Peyer's patch (tissue), 4 donors: ENCODE data around the gene GALNT4. TPM values are rescaled to one million over a fixed set of nuclear protein-coding genes. Genes with fewer than 3 reads are reported as not detected.
A peak's percentile ranks its signal among the peaks of the same experiment; 100 is the strongest.

Source experiments
- DNase-seq, 3 donors: peaks; one replicate each; pipeline ENCODE4 v3.0.0-alpha.2; 2017 to 2019
- H3K27ac ChIP-seq, 4 donors: fragments of 200-600 bp; sonication (generic); one replicate each; pipeline ENCODE4 v1.5.1; 2016 to 2019
- H3K27me3 ChIP-seq, 2 donors: fragments of 200-600 bp; sonication (generic); one replicate each; pipeline ENCODE4 v1.5.1; 2019
- H3K36me3 ChIP-seq, 3 donors: fragments of 200-600 bp; sonication (generic); one replicate each; pipeline ENCODE4 v1.5.1; 2016 to 2019
- H3K4me1 ChIP-seq, 4 donors: fragments of 200-600 bp; sonication (generic); one replicate each; pipeline ENCODE4 v1.5.1; 2016 to 2019
- H3K4me3 ChIP-seq, 4 donors: fragments of 200-600 bp; sonication (generic); 1 replicate in 3 of 4; 2 replicates in 1 of 4; pipeline ENCODE4 v1.5.1; 2016 to 2019; ENCODE audit warnings: mild to moderate bottlenecking in 1 of 4
- H3K9me3 ChIP-seq, 4 donors: fragments of 200-600 bp; sonication (generic); one replicate each; pipeline ENCODE4 v1.5.1; 2016 to 2019; ENCODE audit warnings: mild to moderate bottlenecking in 1 of 4
- CTCF ChIP-seq, 6 experiments: fragments of 450-650 bp in 4 of 6; fragments of 200-600 bp in 2 of 6; sonication (generic) in 1 of 6; IDR thresholded peaks; one replicate each; pipeline ENCODE4 v1.5.1; 2017 to 2019; ENCODE audit warnings: antibody characterized with exemption in 6 of 6, mild to moderate bottlenecking in 3 of 6, moderate library complexity in 1 of 6
- POLR2A ChIP-seq, 2 donors: fragments of 450-650 bp; IDR thresholded peaks; one replicate each; pipeline ENCODE4 v1.5.1; 2017; ENCODE audit warnings: antibody characterized with exemption in 2 of 2, mild to moderate bottlenecking in 2 of 2, moderate library complexity in 2 of 2
- total RNA-seq, 4 donors: library from RNA; depleted of rRNA; stranded (reverse); fragments of >200 nt; gene quantifications; one replicate each; pipeline ENCODE4 v1.1.0, GENCODE V29; 2016

The GALNT4 gene
- 10 to 100 TPM; 15.7 to 34.3 (median 26.1) TPM for total RNA-seq

- Histone ChIP-seq H3K4me3 (peak within 1 kb of the TSS; percentile 83 to 98 (median 91)), H3K27ac (peak within 1 kb of the TSS; percentile 91 to 96 (median 92)), H3K36me3 (no peaks in the 10 kb centered on the region), H3K4me1 (peaks cover 0 to 38% (median 8%) of the 10 kb centered on the region in 4 donors), H3K27me3 (no peaks in the 10 kb centered on the region), H3K9me3 (no peaks in the 10 kb centered on the region)
- TF ChIP-seq POLR2A (IDR thresholded peaks at IDR 0.05) (peak; percentile 66 to 84), CTCF (IDR thresholded peaks at IDR 0.05) (peak; percentile 54 to 79 (median 68))
- DNase-seq: peak; percentile 86 to 95 (median 92)
Measured at GRCh38 chr12:89524541-89525304, at the start of gene GALNT4. Gene GALNT4 (minus strand): TSS chr12:89524796. CDS start chr12:89524549, 247 bp downstream.

- H3K9me3 ChIP-seq: no peaks in the 10 kb centered on the region
- no peak overlapping the region for H3K27ac ChIP-seq
- H3K36me3 ChIP-seq: no peaks in the 10 kb centered on the region
- H3K4me3 ChIP-seq: no peak overlapping the region
- TF ChIP-seq POLR2A (IDR thresholded peaks at IDR 0.05) (no peak), CTCF (IDR thresholded peaks at IDR 0.05) (no peak)
- no peaks in the 10 kb centered on the region for H3K27me3 ChIP-seq
- DNase-seq: no peak
- H3K4me1 ChIP-seq: no peaks in the 10 kb centered on the region
Measured at GRCh38 chr12:89573051-89573810, 48.6 kb upstream of the GALNT4 start.

- Histone ChIP-seq H3K36me3 (no peaks in the 10 kb centered on the region), H3K27ac (no peak overlapping the region), H3K4me1 (no peaks in the 10 kb centered on the region), H3K27me3 (no peaks in the 10 kb centered on the region), H3K4me3 (no peak overlapping the region), H3K9me3 (no peaks in the 10 kb centered on the region)
- TF ChIP-seq CTCF (IDR thresholded peaks at IDR 0.05) (no peak), POLR2A (IDR thresholded peaks at IDR 0.05) (no peak)
- no peak for DNase-seq
Measured at GRCh38 chr12:89571491-89572195, 47.0 kb upstream of the GALNT4 start.

- TF ChIP-seq POLR2A (IDR thresholded peaks at IDR 0.05) (no peak), CTCF (IDR thresholded peaks at IDR 0.05) (no peak)
- H3K36me3 ChIP-seq: no peaks in the 10 kb centered on the region
- no peak overlapping the region for H3K4me3 ChIP-seq
- no peaks in the 10 kb centered on the region for H3K4me1 ChIP-seq
- H3K27me3 ChIP-seq: no peaks in the 10 kb centered on the region
- H3K9me3 ChIP-seq: no peaks in the 10 kb centered on the region
- no peak for DNase-seq
- H3K27ac ChIP-seq: no peak overlapping the region
Measured at GRCh38 chr12:89568484-89568883, 43.9 kb upstream of the GALNT4 start.

- no peak overlapping the region for H3K27ac ChIP-seq
- no peaks in the 10 kb centered on the region for H3K27me3 ChIP-seq
- H3K4me3 ChIP-seq: no peak overlapping the region
- no peaks in the 10 kb centered on the region for H3K36me3 ChIP-seq
- H3K9me3 ChIP-seq: no peaks in the 10 kb centered on the region
- DNase-seq: no peak
- TF ChIP-seq POLR2A (IDR thresholded peaks at IDR 0.05) (no peak), CTCF (IDR thresholded peaks at IDR 0.05) (no peak)
- H3K4me1 ChIP-seq: no peaks in the 10 kb centered on the region
Measured at GRCh38 chr12:89567691-89568239, 43.2 kb upstream of the GALNT4 start.
